Left ventricle myocardium superior (tissue), 1 donor: ENCODE data around the gene CSDE1. TPM values are rescaled to one million over a fixed set of nuclear protein-coding genes. Genes with fewer than 3 reads are reported as not detected.
"Not testable (repeated sequence)": the region's sequence is repeated elsewhere in the genome, so short reads cannot be mapped to it uniquely, and the experiment has no call there.

Experiments
- ATAC-seq: fragments of 200-7000 bp; cut with Tn5 transposase; one replicate; pipeline ENCODE4 v1.9.1; 2020; ENCODE audit warnings: mild to moderate bottlenecking, moderate library complexity
- DNase-seq: peaks from one replicate; pipeline ENCODE4 v3.0.0-alpha.2; 2020
- intact Hi-C: fragments of 100-400 bp; cut with micrococcal nuclease; formaldehyde crosslinking; loops from one replicate; pipeline ENCODE4 v1.11.0; 2022
- long read RNA-seq: library from polyadenylated mRNA; unstranded; transcript quantifications from one replicate; pipeline ENCODE4 v2.0.0, GENCODE V29; 2021
- total RNA-seq: library from RNA; stranded (reverse); fragmentation: NEBNext Ultra II Directional; extraction: Animal tissue kit (Norgen Biotek cat#: 25700); gene quantifications from one replicate; pipeline ENCODE4 v1.2.1, GENCODE V29; 2021
- donor health status: DM: no; HTN: yes; CAD: no; lungs with severe emphysema.

Gene CSDE1
- 923 TPM for total RNA-seq
- long read RNA-seq, full-length matches to known transcripts = 650 of 968 reads
- long read RNA-seq, partial matches to known transcripts = 223 of 968 reads
- long read RNA-seq, other reads (novel, unspliced or antisense) = 95 of 968 reads

GRCh38 chr1:114757455-114758255 is at the start of gene CSDE1:
TSS of gene CSDE1 (minus strand) at chr1:114757984. CDS start at chr1:114739890, 18,094 bp downstream.
- DNase-seq (peak; percentile 97), ATAC-seq (peak; percentile 96)
- intact Hi-C loops = no loop called here

GRCh38 chr1:114804449-114804848 is 46.7 kb upstream of the CSDE1 start:
- ATAC-seq, DNase-seq, intact Hi-C loops: not testable (repeated sequence)

- intact Hi-C loops = no loop called here
These were observed 45.2 kb upstream of the CSDE1 start for GRCh38 chr1:114803001-114803400.

GRCh38 chr1:114794038-114794437 is 36.3 kb upstream of the CSDE1 start:
- ATAC-seq = no peak
- intact Hi-C loops = no loop called here
- no peak for DNase-seq

More at GRCh38 chr1:114803001-114803400, 45.2 kb upstream of the CSDE1 start:
- no peak for DNase-seq
- no peak for ATAC-seq

- ATAC-seq, DNase-seq, intact Hi-C loops: not testable (repeated sequence)
These were observed 32.8 kb upstream of the CSDE1 start for GRCh38 chr1:114790581-114790980.

GRCh38 chr1:114786440-114786839 is 28.7 kb upstream of the CSDE1 start:
- intact Hi-C loops, DNase-seq, ATAC-seq: not testable (repeated sequence)

- no peak for ATAC-seq
- intact Hi-C loops = no loop called here
- no peak for DNase-seq
These were observed 24.7 kb upstream of the CSDE1 start for GRCh38 chr1:114782476-114782875.

GRCh38 chr1:114780344-114781226 is 22.8 kb upstream of the CSDE1 start, which contains the start of gene SIKE1:
TSS of gene SIKE1 (minus strand) at chr1:114780685. CDS start at chr1:114780607, 78 bp downstream.
- peak; percentile 99 for ATAC-seq
- peak; percentile 93 for DNase-seq
- intact Hi-C loops = no loop called here

GRCh38 chr1:114779722-114780121 is 21.9 kb upstream of the CSDE1 start:
- intact Hi-C loops = no loop called here

GRCh38 chr1:114776726-114777125 is 18.9 kb upstream of the CSDE1 start:
- DNase-seq, ATAC-seq, intact Hi-C loops: not testable (repeated sequence)

More at GRCh38 chr1:114779722-114780121, 21.9 kb upstream of the CSDE1 start:
- ATAC-seq (no peak), DNase-seq (no peak)

- intact Hi-C loops = no loop called here
- no peak for DNase-seq
- no peak for ATAC-seq
These were observed 14.2 kb upstream of the CSDE1 start for GRCh38 chr1:114771992-114772391.

- ATAC-seq (no peak), DNase-seq (no peak)
- intact Hi-C loops = no loop called here
These were observed 13.2 kb upstream of the CSDE1 start for GRCh38 chr1:114770989-114771388.

- intact Hi-C loops = no loop called here
- DNase-seq (no peak), ATAC-seq (no peak)
These were observed 6.9 kb upstream of the CSDE1 start for GRCh38 chr1:114764689-114765088.

- ATAC-seq (no peak), DNase-seq (no peak)
- intact Hi-C loops = no loop called here
These were observed 560 bp upstream of the CSDE1 start for GRCh38 chr1:114758256-114758832.

GRCh38 chr1:114756949-114757454 is 782 bp downstream of the CSDE1 start:
- ATAC-seq (peak; percentile 6), DNase-seq (peak; percentile 52)
- intact Hi-C loops = no loop called here

GRCh38 chr1:114756009-114756892 is 1.5 kb downstream of the CSDE1 start:
- ATAC-seq (no peak), DNase-seq (no peak)
- intact Hi-C loops = no loop called here

- ATAC-seq (no peak), DNase-seq (no peak)
- intact Hi-C loops = no loop called here
These were observed 2.5 kb downstream of the CSDE1 start for GRCh38 chr1:114755006-114755931.
